Trophoblast cell (in vitro differentiated cells and primary cell): Measurements from ENCODE around the gene SYT15.

ENCODE experiments used
- DNase-seq, 2 donors: peaks; one replicate each; pipeline ENCODE4 v3.0.0-alpha.2; 2016
- H2AFZ ChIP-seq: 2 replicates; pipeline ENCODE4 v1.6.1; 2013; ENCODE audit warnings: low read length, moderate library complexity, mild to moderate bottlenecking; ENCODE audit not compliant: insufficient read depth, poor library complexity
- H2AK5ac ChIP-seq: 2 replicates; pipeline ENCODE4 v1.6.1; 2013; ENCODE audit warnings: mild to moderate bottlenecking, low read length
- H2BK120ac ChIP-seq: 2 replicates; pipeline ENCODE4 v1.6.1; 2013; ENCODE audit warnings: low read length, mild to moderate bottlenecking, moderate library complexity; ENCODE audit not compliant: insufficient read depth, poor library complexity
- H2BK12ac ChIP-seq: 2 replicates; pipeline ENCODE4 v1.6.1; 2013; ENCODE audit warnings: mild to moderate bottlenecking, low read length, moderate library complexity
- H2BK5ac ChIP-seq: 2 replicates; pipeline ENCODE4 v1.6.1; 2013; ENCODE audit warnings: low read length, low read depth, moderate library complexity, mild to moderate bottlenecking; ENCODE audit not compliant: poor library complexity
- H3K14ac ChIP-seq: 2 replicates; pipeline ENCODE4 v1.6.1; 2013; ENCODE audit warnings: mild to moderate bottlenecking, low read length
- H3K18ac ChIP-seq: 2 replicates; pipeline ENCODE4 v1.6.1; 2013; ENCODE audit warnings: mild to moderate bottlenecking, low read length
- H3K23ac ChIP-seq: 2 replicates; pipeline ENCODE4 v1.6.1; 2013; ENCODE audit warnings: low read length
- H3K27ac ChIP-seq: 2 replicates; pipeline ENCODE4 v1.5.1; 2013; ENCODE audit warnings: low read depth, mild to moderate bottlenecking, inconsistent platforms, low read length, moderate library complexity
- H3K27me3 ChIP-seq: 2 replicates; pipeline ENCODE4 v1.6.1; 2013; ENCODE audit warnings: inconsistent platforms, mild to moderate bottlenecking, low read length, moderate library complexity; ENCODE audit not compliant: insufficient read depth
- H3K36me3 ChIP-seq, 2 experiments: 1 replicate in 1 of 2; 2 replicates in 1 of 2; pipeline ENCODE4 v1.6.1; 2013; ENCODE audit warnings: low read length in 2 of 2, mild to moderate bottlenecking in 2 of 2, moderate library complexity in 1 of 2; ENCODE audit not compliant: insufficient read depth in 2 of 2, control insufficient read depth in 1 of 2
- H3K4ac ChIP-seq: 2 replicates; pipeline ENCODE4 v1.6.1; 2013; ENCODE audit warnings: low read depth, mild to moderate bottlenecking, low read length, moderate library complexity
- H3K4me1 ChIP-seq, 2 experiments: 1 replicate in 1 of 2; 2 replicates in 1 of 2; pipeline ENCODE4 v1.6.1; 2013; ENCODE audit warnings: low read length in 2 of 2, mild to moderate bottlenecking in 2 of 2, moderate library complexity in 1 of 2; ENCODE audit not compliant: insufficient read depth in 2 of 2, control insufficient read depth in 1 of 2
- H3K4me2 ChIP-seq: 2 replicates; pipeline ENCODE4 v1.6.1; 2013; ENCODE audit warnings: inconsistent platforms, mild to moderate bottlenecking, low read length, moderate library complexity
- H3K4me3 ChIP-seq: 2 replicates; pipeline ENCODE4 v1.5.1; 2013; ENCODE audit warnings: mild to moderate bottlenecking, low read depth, low read length, inconsistent platforms
- H3K79me1 ChIP-seq: one replicate; pipeline ENCODE4 v1.6.1; 2013; ENCODE audit warnings: low read length
- H3K79me2 ChIP-seq: 2 replicates; pipeline ENCODE4 v1.6.1; 2013; ENCODE audit warnings: low read length, mild to moderate bottlenecking; ENCODE audit not compliant: control insufficient read depth, insufficient read depth, poor library complexity
- H3K9ac ChIP-seq: 2 replicates; pipeline ENCODE4 v1.6.1; 2013; ENCODE audit warnings: mild to moderate bottlenecking, low read length
- H3K9me3 ChIP-seq: 2 replicates; pipeline ENCODE4 v1.6.1; 2013; ENCODE audit warnings: low read depth, mild to moderate bottlenecking, control low read depth, inconsistent platforms, low read length; ENCODE audit not compliant: insufficient read depth
- H4K12ac ChIP-seq: 2 replicates; pipeline ENCODE4 v1.6.1; 2013; ENCODE audit warnings: low read depth, mild to moderate bottlenecking, low read length, moderate library complexity
- H4K8ac ChIP-seq: 2 replicates; pipeline ENCODE4 v1.6.1; 2013; ENCODE audit warnings: low read depth, mild to moderate bottlenecking, low read length, moderate library complexity
- H4K91ac ChIP-seq: one replicate; pipeline ENCODE4 v1.6.1; 2013; ENCODE audit warnings: low read depth, mild to moderate bottlenecking, low read length, moderate library complexity
- WGBS: extraction: QIAGEN DNeasy Blood & Tissue Kit; methylation state at CpG from one replicate; pipeline ENCODE4 v1.1.7; 2013; ENCODE audit warnings: missing lambda C conversion rate; ENCODE audit not compliant: insufficient read length, insufficient coverage; ENCODE audit errors: extremely low coverage; 5-methylcytosine and 5-hydroxymethylcytosine counted together

SYT15 gene

GRCh38 chr10:46549171-46550075, 29.5 kb upstream of the SYT15 start:
- no peak overlapping the region for H2BK5ac ChIP-seq
- no peaks in the 10 kb centered on the region for H3K27me3 ChIP-seq

GRCh38 chr10:46550076-46550790, 28.7 kb upstream of the SYT15 start:
- Histone ChIP-seq H3K79me1 (no peaks in the 10 kb centered on the region), H2AK5ac (no peak overlapping the region), H3K18ac (no peak overlapping the region), H2BK120ac (no peak overlapping the region), H3K9me3 (peaks cover 2% of the 10 kb centered on the region), H4K91ac (no peak overlapping the region), H3K23ac (no peak overlapping the region), H3K4me1 (peaks cover 0 to 2% of the 10 kb centered on the region in 2 experiments), H3K79me2 (no peaks in the 10 kb centered on the region), H4K12ac (no peak overlapping the region), H3K27ac (no peak overlapping the region), H2BK12ac (no peak overlapping the region), H3K14ac (no peak overlapping the region), H2AFZ (no peak overlapping the region), H2BK5ac (no peak overlapping the region), H3K27me3 (peaks cover 2% of the 10 kb centered on the region), H3K9ac (no peak overlapping the region), H3K4me3 (no peak overlapping the region), H3K4ac (no peak overlapping the region), H4K8ac (no peak overlapping the region), H3K4me2 (no peak overlapping the region), H3K36me3 (no peaks in the 10 kb centered on the region)
- no CpG with 5 or more reads among the region's 20 CpGs for WGBS
- DNase-seq, result no peak

More at GRCh38 chr10:46549171-46550075, 29.5 kb upstream of the SYT15 start:
- Histone ChIP-seq H2BK120ac (no peak overlapping the region), H4K8ac (no peak overlapping the region), H3K4me2 (no peak overlapping the region), H3K4me3 (no peak overlapping the region), H4K12ac (no peak overlapping the region), H3K79me1 (no peaks in the 10 kb centered on the region), H4K91ac (no peak overlapping the region), H3K9ac (no peak overlapping the region), H2AK5ac (no peak overlapping the region), H2AFZ (no peak overlapping the region), H3K23ac (no peak overlapping the region), H3K9me3 (peaks cover 2% of the 10 kb centered on the region), H3K36me3 (no peaks in the 10 kb centered on the region), H3K14ac (no peak overlapping the region), H3K18ac (no peak overlapping the region), H3K4ac (no peak overlapping the region), H3K4me1 (peaks cover 8 to 10% of the 10 kb centered on the region in 2 experiments), H3K27ac (no peak overlapping the region), H3K79me2 (no peaks in the 10 kb centered on the region), H2BK12ac (no peak overlapping the region)
- WGBS, result no CpG with 5 or more reads among the region's 31 CpGs
- no peak for DNase-seq

DNA sequence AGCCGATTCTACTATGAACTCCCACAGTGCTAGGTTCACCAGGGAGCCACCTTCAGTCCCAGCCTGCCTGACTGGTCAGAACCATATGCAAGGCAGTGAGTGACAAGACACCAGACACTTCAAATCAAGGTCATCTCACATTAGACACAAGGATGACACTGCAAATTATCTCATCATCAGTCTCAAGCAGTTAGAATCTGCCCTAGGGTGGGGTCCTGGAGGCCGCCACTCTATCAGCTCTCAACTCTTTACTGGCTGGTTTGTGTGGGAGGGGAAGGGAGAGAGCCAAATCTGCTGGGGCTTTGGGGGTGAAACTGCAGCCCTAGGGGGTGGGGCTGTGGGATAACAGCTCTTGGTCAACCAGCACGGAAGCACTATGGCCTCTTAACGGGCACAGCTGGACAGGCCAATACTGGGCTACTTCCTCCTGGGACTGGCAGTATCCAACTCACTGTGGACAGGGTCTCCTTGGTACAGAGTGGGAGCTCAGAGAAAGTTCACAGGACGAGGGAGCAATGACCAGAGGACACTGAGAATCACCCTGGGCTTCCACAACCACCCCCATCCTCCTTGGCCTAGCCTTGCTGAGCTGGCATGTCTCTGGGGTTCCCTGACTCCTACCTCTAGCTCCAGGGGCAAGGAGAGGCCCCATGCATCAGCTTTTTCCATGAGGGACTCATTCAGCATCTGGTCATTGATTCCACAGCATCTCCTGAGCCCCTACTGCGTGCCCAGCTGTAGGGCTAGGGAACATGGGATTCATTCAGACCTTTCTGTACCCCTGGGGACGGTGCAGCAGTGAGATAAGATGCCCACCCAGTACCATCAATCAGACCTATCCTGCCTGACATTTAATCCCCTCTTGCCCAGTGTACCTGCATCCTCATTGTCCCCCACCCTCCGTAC, 27.9 kb upstream of the SYT15 start:
- Histone ChIP-seq H3K4me1 (peaks cover 4 to 5% of the 10 kb centered on the region in 2 experiments), H3K9me3 (peaks cover 3% of the 10 kb centered on the region), H2BK5ac (no peak overlapping the region), H4K8ac (no peak overlapping the region), H3K18ac (no peak overlapping the region), H3K27ac (no peak overlapping the region), H2AK5ac (no peak overlapping the region), H3K4ac (no peak overlapping the region), H3K79me1 (no peaks in the 10 kb centered on the region), H3K79me2 (no peaks in the 10 kb centered on the region), H4K12ac (no peak overlapping the region), H4K91ac (no peak overlapping the region), H3K23ac (no peak overlapping the region), H3K27me3 (peaks cover 10% of the 10 kb centered on the region), H2BK120ac (no peak overlapping the region), H3K4me2 (no peak overlapping the region), H2BK12ac (no peak overlapping the region), H3K4me3 (no peak overlapping the region), H2AFZ (no peak overlapping the region), H3K36me3 (no peaks in the 10 kb centered on the region), H3K9ac (no peak overlapping the region), H3K14ac (no peak overlapping the region)
- DNase-seq, result no peak
- WGBS, result no CpG with 5 or more reads among the region's 8 CpGs
